ENCODE results near the gene VSIG2. TPM values are rescaled to one million over a fixed set of nuclear protein-coding genes. Genes with fewer than 3 reads are reported as not detected.

The VSIG2 gene
- total and polyA plus RNA-seq, 2 of the 4 experiments (the other 2 are of a cell fraction) = not detected

DNA sequence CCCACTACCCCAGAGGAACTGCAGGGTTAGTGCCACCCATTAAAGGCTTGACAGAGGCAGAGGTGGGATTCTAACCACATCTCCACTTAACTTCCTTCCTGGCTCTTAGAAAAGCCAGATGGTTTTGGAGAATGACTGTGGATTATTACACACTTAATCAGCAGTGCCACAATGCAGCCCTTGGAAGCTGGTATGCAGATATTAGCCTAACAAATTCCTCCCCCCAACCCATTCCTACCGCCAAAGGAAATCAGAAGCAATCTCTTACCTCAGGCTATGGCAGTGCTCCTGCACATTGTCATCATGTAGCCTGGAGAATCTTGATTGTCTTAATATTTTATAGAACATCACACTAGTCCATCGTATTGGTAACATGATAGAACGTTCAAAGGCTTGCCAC is 35.5 kb downstream of the VSIG2 start:
- Histone ChIP-seq H3K4me2 (ENCODE audit: low read depth, low read length) (no peak overlapping the region), H3K4me1 (ENCODE audit: control insufficient read depth, insufficient read depth, low read length) (peaks cover 3% of the 10 kb centered on the region), H2BK120ac (ENCODE audit: low read depth, low read length) (no peak overlapping the region), H3K4me3 (ENCODE audit: insufficient read depth, low read depth, low read length) (no peak overlapping the region), H3K36me3 (ENCODE audit: control insufficient read depth, insufficient read depth, low read length) (no peaks in the 10 kb centered on the region), H4K20me1 (ENCODE audit: insufficient read depth, low read length) (no peaks in the 10 kb centered on the region), H2AFZ (replicated peaks; ENCODE audit: low read length, poor library complexity) (peak overlapping the region; percentile 12), H2BK5ac (ENCODE audit: low read depth, low read length, poor library complexity, severe bottlenecking) (no peak overlapping the region), H3K23ac (ENCODE audit: low read depth, low read length) (no peak overlapping the region), H3K9me3 (ENCODE audit: control insufficient read depth, insufficient read depth, low read length) (no peaks in the 10 kb centered on the region), H2BK20ac (ENCODE audit: low read depth, low read length) (no peak overlapping the region), H3K27me3 (ENCODE audit: control insufficient read depth, insufficient read depth, low read length) (peaks cover 27% of the 10 kb centered on the region), H4K8ac (ENCODE audit: low read depth in 2 of 2, low read length in 2 of 2) (no peak overlapping the region), H3K9ac (ENCODE audit: low read depth, low read length) (no peak overlapping the region), H3K9me1 (ENCODE audit: insufficient read depth, low read length) (no peaks in the 10 kb centered on the region), H3K79me1 (ENCODE audit: low read depth in 1 of 2, low read length in 2 of 2) (no peaks in the 10 kb centered on the region), H3K56ac (ENCODE audit: extremely low read depth, insufficient read depth, low read length) (no peak overlapping the region), H3K4ac (ENCODE audit: low read depth, low read length) (no peak overlapping the region), H4K5ac (ENCODE audit: low read depth, low read length) (no peak overlapping the region), H4K91ac (ENCODE audit: insufficient read depth, low read depth, low read length) (no peak overlapping the region), H3K27ac (ENCODE audit: insufficient read depth, low read length) (no peak overlapping the region), H2BK15ac (ENCODE audit: low read depth, low read length) (no peak overlapping the region), H3K18ac (ENCODE audit: low read depth, low read length) (no peak overlapping the region), H2AK5ac (ENCODE audit: low read depth, low read length) (no peak overlapping the region), H3K14ac (replicated peaks; ENCODE audit: low read depth, low read length) (no peak overlapping the region), H2AK9ac (replicated peaks; ENCODE audit: low read depth, low read length, poor library complexity) (no peak overlapping the region)
- in situ Hi-C loops (cut with MboI; ENCODE audit: low sequenced_read_pairs) (no loop called here), intact Hi-C loops (cut with micrococcal nuclease) (loop anchor here (5.0 kb wide), 1 partner anchor 39 kb away; no protein-coding TSS in a partner anchor), dilution Hi-C loops (cut with HindIII; ENCODE audit: low sequenced_read_pairs, unreplicated experiment) (no loop called here)
- CTCF ChIA-PET = interaction anchor here (1.6 kb wide), 1 partner anchor 10 kb away, joined by 4 read pairs; no protein-coding TSS in a partner anchor
- ATAC-seq (ENCODE audit: low read depth) = no peak
- no peak for TF ChIP-seq USF2 (IDR thresholded peaks at IDR 0.05; ENCODE audit: low read depth, low read length)
- WGBS, 2 experiments (ENCODE audit: extremely low coverage in 2 of 2, insufficient read length in 1 of 2) = no CpG with 5 or more reads among the region's 3 CpGs
- BruUV-seq (replicated peaks) = no TSS peak
- POLR2A ChIA-PET (ENCODE audit: unreplicated experiment) = no interaction called here
- peak; percentile 27 for DNase-seq

All from IMR-90 (cell line).